ENCODE measurements around the gene METTL25.

The METTL25 gene

DNA sequence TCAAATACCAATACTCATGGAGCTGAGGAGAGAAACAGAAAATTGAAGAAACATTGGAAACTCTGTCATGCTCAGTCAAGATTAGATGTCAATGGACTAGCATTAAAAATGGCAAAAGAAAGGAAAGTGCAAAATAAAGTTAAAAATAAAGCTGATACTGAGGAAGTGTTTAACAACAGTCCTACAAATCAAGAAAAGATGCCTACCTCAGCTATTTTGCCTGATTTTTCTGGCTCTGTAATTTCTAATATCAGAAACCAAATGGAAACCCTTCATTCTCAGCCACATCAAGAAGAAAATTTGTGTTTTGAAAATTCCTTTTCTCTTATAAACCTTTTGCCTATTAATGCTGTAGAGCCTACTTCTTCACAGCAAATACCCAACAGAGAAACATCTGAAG, 40.5 kb downstream of the METTL25 start:
- Histone ChIP-seq H4K20me1 (ENCODE audit: insufficient read depth, low read length, poor library complexity, severe bottlenecking) (no peaks in the 10 kb centered on the region), H3K9me3 (ENCODE audit: insufficient read depth, low read depth, low read length) (no peaks in the 10 kb centered on the region), H3K9ac (ENCODE audit: low read depth, low read length, poor library complexity, severe bottlenecking) (no peak overlapping the region), H3K9me2 (replicated peaks; ENCODE audit: low read depth, low read length) (no peaks in the 10 kb centered on the region), H3K36me3 (ENCODE audit: insufficient read depth, low read length) (no peaks in the 10 kb centered on the region), H3K27me3 (ENCODE audit: insufficient read depth, low read length, poor library complexity, severe bottlenecking) (no peaks in the 10 kb centered on the region), H3K79me2 (ENCODE audit: insufficient read depth, low read length) (no peaks in the 10 kb centered on the region), H3F3A (ENCODE audit: low read depth) (no peaks in the 10 kb centered on the region), H3K4me3 (ENCODE audit: low read length, poor library complexity, severe bottlenecking) (no peak overlapping the region), H3K4me2 (ENCODE audit: low read depth, low read length, poor library complexity, severe bottlenecking) (no peak overlapping the region), H3K4me1 (ENCODE audit: insufficient read depth, low read length, poor library complexity, severe bottlenecking) (no peaks in the 10 kb centered on the region), H2AFZ (ENCODE audit: low read length) (no peak overlapping the region)
- TF ChIP-seq EZH2phosphoT487 (IDR thresholded peaks at IDR 0.05; ENCODE audit: borderline replicate concordance), result no peak
- TF ChIP-seq, protein P1, sequence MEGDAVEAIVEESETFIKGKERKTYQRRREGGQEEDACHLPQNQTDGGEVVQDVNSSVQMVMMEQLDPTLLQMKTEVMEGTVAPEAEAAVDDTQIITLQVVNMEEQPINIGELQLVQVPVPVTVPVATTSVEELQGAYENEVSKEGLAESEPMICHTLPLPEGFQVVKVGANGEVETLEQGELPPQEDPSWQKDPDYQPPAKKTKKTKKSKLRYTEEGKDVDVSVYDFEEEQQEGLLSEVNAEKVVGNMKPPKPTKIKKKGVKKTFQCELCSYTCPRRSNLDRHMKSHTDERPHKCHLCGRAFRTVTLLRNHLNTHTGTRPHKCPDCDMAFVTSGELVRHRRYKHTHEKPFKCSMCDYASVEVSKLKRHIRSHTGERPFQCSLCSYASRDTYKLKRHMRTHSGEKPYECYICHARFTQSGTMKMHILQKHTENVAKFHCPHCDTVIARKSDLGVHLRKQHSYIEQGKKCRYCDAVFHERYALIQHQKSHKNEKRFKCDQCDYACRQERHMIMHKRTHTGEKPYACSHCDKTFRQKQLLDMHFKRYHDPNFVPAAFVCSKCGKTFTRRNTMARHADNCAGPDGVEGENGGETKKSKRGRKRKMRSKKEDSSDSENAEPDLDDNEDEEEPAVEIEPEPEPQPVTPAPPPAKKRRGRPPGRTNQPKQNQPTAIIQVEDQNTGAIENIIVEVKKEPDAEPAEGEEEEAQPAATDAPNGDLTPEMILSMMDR (conservative IDR thresholded peaks at IDR 0.05; ENCODE audit: low read length), result no peak

DNA sequence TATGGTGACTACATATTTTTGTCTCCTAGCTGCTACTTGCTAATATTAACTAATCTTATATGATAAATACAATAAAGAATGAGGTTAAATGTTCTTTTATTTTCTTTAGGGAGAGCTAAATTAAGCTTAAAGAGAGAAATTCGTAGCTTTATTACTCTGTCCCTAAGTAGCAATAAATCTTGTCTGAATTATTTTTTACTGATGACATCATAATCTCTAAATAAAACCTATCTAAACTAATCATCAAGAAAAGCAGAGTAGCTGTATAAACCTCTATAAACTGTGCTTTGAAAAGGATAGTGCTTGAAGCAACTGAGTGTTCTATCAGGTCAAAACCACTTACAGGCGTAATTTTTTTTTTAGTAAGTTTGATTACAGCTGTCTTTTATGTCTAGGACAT, 42.5 kb downstream of the METTL25 start:
- H3K27me3 ChIP-seq (ENCODE audit: insufficient read depth, low read length, poor library complexity, severe bottlenecking), result no peaks in the 10 kb centered on the region
- no peaks in the 10 kb centered on the region for H3K9me3 ChIP-seq (ENCODE audit: insufficient read depth, low read depth, low read length)
- no peaks in the 10 kb centered on the region for H3F3A ChIP-seq (ENCODE audit: low read depth)
- no peak overlapping the region for H3K4me3 ChIP-seq (ENCODE audit: low read length, poor library complexity, severe bottlenecking)
- no peaks in the 10 kb centered on the region for H3K4me1 ChIP-seq (ENCODE audit: insufficient read depth, low read length, poor library complexity, severe bottlenecking)
- no peak overlapping the region for H3K9ac ChIP-seq (ENCODE audit: low read depth, low read length, poor library complexity, severe bottlenecking)
- no peak for TF ChIP-seq EZH2phosphoT487 (IDR thresholded peaks at IDR 0.05; ENCODE audit: borderline replicate concordance)
- TF ChIP-seq, protein P1 (conservative IDR thresholded peaks at IDR 0.05; ENCODE audit: low read length), result no peak
- H2AFZ ChIP-seq (ENCODE audit: low read length), result no peak overlapping the region
- H3K9me2 ChIP-seq (replicated peaks; ENCODE audit: low read depth, low read length), result no peaks in the 10 kb centered on the region
- H4K20me1 ChIP-seq (ENCODE audit: insufficient read depth, low read length, poor library complexity, severe bottlenecking), result no peaks in the 10 kb centered on the region
- no peak overlapping the region for H3K4me2 ChIP-seq (ENCODE audit: low read depth, low read length, poor library complexity, severe bottlenecking)
- H3K36me3 ChIP-seq (ENCODE audit: insufficient read depth, low read length), result no peaks in the 10 kb centered on the region
- H3K79me2 ChIP-seq (ENCODE audit: insufficient read depth, low read length), result no peaks in the 10 kb centered on the region

DNA sequence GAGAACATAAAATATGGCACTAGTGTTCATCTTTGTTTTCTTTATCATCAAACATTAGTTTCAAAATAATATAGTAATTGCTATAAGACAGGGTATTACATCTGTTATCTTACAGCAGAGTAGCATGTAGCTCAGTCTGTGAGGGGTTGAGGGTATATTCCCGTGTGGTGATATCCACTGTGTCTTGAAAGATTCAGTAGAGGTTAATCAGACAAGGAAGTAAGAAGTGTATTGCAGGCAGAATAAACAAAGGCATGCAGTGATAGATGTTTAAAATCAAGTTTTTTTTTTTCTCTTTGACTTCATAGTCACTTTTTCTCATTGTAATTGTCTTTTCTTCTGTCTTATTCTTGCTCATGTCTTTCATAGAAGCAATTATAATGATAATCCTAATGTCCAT, 48.3 kb downstream of the METTL25 start:
- no peak overlapping the region for H3K4me2 ChIP-seq (ENCODE audit: low read depth, low read length, poor library complexity, severe bottlenecking)
- H4K20me1 ChIP-seq (ENCODE audit: insufficient read depth, low read length, poor library complexity, severe bottlenecking), result no peaks in the 10 kb centered on the region
- no peak overlapping the region for H2AFZ ChIP-seq (ENCODE audit: low read length)
- TF ChIP-seq EZH2phosphoT487 (IDR thresholded peaks at IDR 0.05; ENCODE audit: borderline replicate concordance), result no peak
- TF ChIP-seq, protein P1 (conservative IDR thresholded peaks at IDR 0.05; ENCODE audit: low read length), result no peak
- no peak overlapping the region for H3K4me3 ChIP-seq (ENCODE audit: low read length, poor library complexity, severe bottlenecking)
- H3K36me3 ChIP-seq (ENCODE audit: insufficient read depth, low read length), result no peaks in the 10 kb centered on the region
- H3K27me3 ChIP-seq (ENCODE audit: insufficient read depth, low read length, poor library complexity, severe bottlenecking), result no peaks in the 10 kb centered on the region
- H3K9ac ChIP-seq (ENCODE audit: low read depth, low read length, poor library complexity, severe bottlenecking), result no peak overlapping the region
- H3K79me2 ChIP-seq (ENCODE audit: insufficient read depth, low read length), result no peaks in the 10 kb centered on the region
- H3K9me2 ChIP-seq (replicated peaks; ENCODE audit: low read depth, low read length), result no peaks in the 10 kb centered on the region
- H3F3A ChIP-seq (ENCODE audit: low read depth), result no peaks in the 10 kb centered on the region
- H3K9me3 ChIP-seq (ENCODE audit: insufficient read depth, low read depth, low read length), result no peaks in the 10 kb centered on the region
- no peaks in the 10 kb centered on the region for H3K4me1 ChIP-seq (ENCODE audit: insufficient read depth, low read length, poor library complexity, severe bottlenecking)

All from Loucy (cell line).